GM12892 (cell line): ENCODE results near the gene DHRS3.

Experiments used
- DNase-seq: peaks from one replicate; pipeline ENCODE4 v3.0.0; 2011; ENCODE audit not compliant: insufficient read length
- FAIRE-seq: peaks from 2 replicates; lab custom pipeline; 2011; peaks lifted over from hg19 to GRCh38; lab: Jason Lieb, UNC
- POLR2A ChIP-seq: IDR thresholded peaks from 2 replicates; pipeline ENCODE4 v1.6.1; 2011; ENCODE audit warnings: low read depth, low read length, control low read depth
- POLR2AphosphoS5 ChIP-seq: IDR thresholded peaks from 2 replicates; pipeline ENCODE4 v1.6.1; 2011; ENCODE audit warnings: low read depth, low read length, control low read depth
- TAF1 ChIP-seq: IDR thresholded peaks from 2 replicates; pipeline ENCODE4 v1.6.1; 2011; ENCODE audit warnings: low read depth, mild to moderate bottlenecking, control low read depth, low read length, borderline replicate concordance

Gene DHRS3

GRCh38 chr1:12620931-12621330, 2.9 kb upstream of the DHRS3 start:
- no peak for DNase-seq
- TF ChIP-seq POLR2AphosphoS5 (no peak), TAF1 (no peak), POLR2A (no peak)
- no peak for FAIRE-seq

- no peak for FAIRE-seq
- no peak for TF ChIP-seq POLR2A
- no peak for TF ChIP-seq TAF1
- TF ChIP-seq POLR2AphosphoS5, result no peak
- no peak for DNase-seq
Observed at GRCh38 chr1:12620488-12620865, 2.5 kb upstream of the DHRS3 start.

- TF ChIP-seq POLR2A (no peak), TAF1 (no peak), POLR2AphosphoS5 (no peak)
- DNase-seq (no peak), FAIRE-seq (peak; percentile 30)
Observed at GRCh38 chr1:12619792-12620487, 1.9 kb upstream of the DHRS3 start.

GRCh38 chr1:12618965-12619791, 1.2 kb upstream of the DHRS3 start:
- TF ChIP-seq POLR2A, result no peak
- no peak for TF ChIP-seq POLR2AphosphoS5
- no peak for TF ChIP-seq TAF1
- no peak for FAIRE-seq
- no peak for DNase-seq

GRCh38 chr1:12618661-12618964, 603 bp upstream of the DHRS3 start:
- FAIRE-seq (no peak), DNase-seq (no peak)
- TF ChIP-seq POLR2AphosphoS5, result no peak
- TF ChIP-seq POLR2A, result no peak
- TF ChIP-seq TAF1, result no peak

GRCh38 chr1:12617511-12617900, 504 bp downstream of the DHRS3 start:
- FAIRE-seq (no peak), DNase-seq (no peak)
- no peak for TF ChIP-seq TAF1
- TF ChIP-seq POLR2A, result no peak
- no peak for TF ChIP-seq POLR2AphosphoS5

- TF ChIP-seq POLR2A, result no peak
- TF ChIP-seq TAF1, result no peak
- no peak for TF ChIP-seq POLR2AphosphoS5
- FAIRE-seq, result no peak
- DNase-seq, result no peak
Observed at GRCh38 chr1:12616709-12617373, 1.2 kb downstream of the DHRS3 start.

- DNase-seq (no peak), FAIRE-seq (no peak)
- TF ChIP-seq POLR2A (no peak), POLR2AphosphoS5 (no peak), TAF1 (no peak)
Observed at GRCh38 chr1:12615865-12616708, 1.9 kb downstream of the DHRS3 start.

- DNase-seq (no peak), FAIRE-seq (no peak)
- no peak for TF ChIP-seq POLR2A
- TF ChIP-seq TAF1, result no peak
- TF ChIP-seq POLR2AphosphoS5, result no peak
Observed at GRCh38 chr1:12615159-12615864, 2.7 kb downstream of the DHRS3 start.

- no peak for FAIRE-seq
- TF ChIP-seq POLR2A (no peak), POLR2AphosphoS5 (no peak), TAF1 (no peak)
- DNase-seq, result no peak
Observed at GRCh38 chr1:12614402-12615158, 3.4 kb downstream of the DHRS3 start.
